ENCODE results near the gene TRAF3. TPM values are rescaled to one million over a fixed set of nuclear protein-coding genes. Genes with fewer than 3 reads are reported as not detected.

Gene TRAF3
- total RNA-seq, 1 donor from 2014 or later, result 32.3 TPM

- no peak overlapping the region for H3K4me3 ChIP-seq (ENCODE audit: low read depth, low read length)
- no peaks in the 10 kb centered on the region for H3K27me3 ChIP-seq (ENCODE audit: control insufficient read depth, insufficient read depth, low read length)
- TF ChIP-seq, protein P1, sequence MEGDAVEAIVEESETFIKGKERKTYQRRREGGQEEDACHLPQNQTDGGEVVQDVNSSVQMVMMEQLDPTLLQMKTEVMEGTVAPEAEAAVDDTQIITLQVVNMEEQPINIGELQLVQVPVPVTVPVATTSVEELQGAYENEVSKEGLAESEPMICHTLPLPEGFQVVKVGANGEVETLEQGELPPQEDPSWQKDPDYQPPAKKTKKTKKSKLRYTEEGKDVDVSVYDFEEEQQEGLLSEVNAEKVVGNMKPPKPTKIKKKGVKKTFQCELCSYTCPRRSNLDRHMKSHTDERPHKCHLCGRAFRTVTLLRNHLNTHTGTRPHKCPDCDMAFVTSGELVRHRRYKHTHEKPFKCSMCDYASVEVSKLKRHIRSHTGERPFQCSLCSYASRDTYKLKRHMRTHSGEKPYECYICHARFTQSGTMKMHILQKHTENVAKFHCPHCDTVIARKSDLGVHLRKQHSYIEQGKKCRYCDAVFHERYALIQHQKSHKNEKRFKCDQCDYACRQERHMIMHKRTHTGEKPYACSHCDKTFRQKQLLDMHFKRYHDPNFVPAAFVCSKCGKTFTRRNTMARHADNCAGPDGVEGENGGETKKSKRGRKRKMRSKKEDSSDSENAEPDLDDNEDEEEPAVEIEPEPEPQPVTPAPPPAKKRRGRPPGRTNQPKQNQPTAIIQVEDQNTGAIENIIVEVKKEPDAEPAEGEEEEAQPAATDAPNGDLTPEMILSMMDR (IDR thresholded peaks at IDR 0.05; ENCODE audit: insufficient read depth, low read length, poor library complexity, severe bottlenecking), result no peak
- no peak for DNase-seq (ENCODE audit: low read depth)
- H3K36me3 ChIP-seq (ENCODE audit: control insufficient read depth, insufficient read depth, low read length), result no peaks in the 10 kb centered on the region
These were observed 136.3 kb downstream of the TRAF3 start for GRCh38 chr14:102913341-102914211.

GRCh38 chr14:102914474-102915291 is 137.4 kb downstream of the TRAF3 start:
- H3K4me3 ChIP-seq (ENCODE audit: low read depth, low read length), result no peak overlapping the region
- no peaks in the 10 kb centered on the region for H3K27me3 ChIP-seq (ENCODE audit: control insufficient read depth, insufficient read depth, low read length)
- DNase-seq (ENCODE audit: low read depth), result no peak
- TF ChIP-seq, protein P1 (IDR thresholded peaks at IDR 0.05; ENCODE audit: insufficient read depth, low read length, poor library complexity, severe bottlenecking), result no peak
- no peaks in the 10 kb centered on the region for H3K36me3 ChIP-seq (ENCODE audit: control insufficient read depth, insufficient read depth, low read length)

GRCh38 chr14:102915292-102916110 is 138.3 kb downstream of the TRAF3 start:
- DNase-seq (ENCODE audit: low read depth), result no peak
- H3K4me3 ChIP-seq (ENCODE audit: low read depth, low read length), result no peak overlapping the region
- no peaks in the 10 kb centered on the region for H3K27me3 ChIP-seq (ENCODE audit: control insufficient read depth, insufficient read depth, low read length)
- H3K36me3 ChIP-seq (ENCODE audit: control insufficient read depth, insufficient read depth, low read length), result no peaks in the 10 kb centered on the region
- TF ChIP-seq, protein P1 (IDR thresholded peaks at IDR 0.05; ENCODE audit: insufficient read depth, low read length, poor library complexity, severe bottlenecking), result no peak

DNA sequence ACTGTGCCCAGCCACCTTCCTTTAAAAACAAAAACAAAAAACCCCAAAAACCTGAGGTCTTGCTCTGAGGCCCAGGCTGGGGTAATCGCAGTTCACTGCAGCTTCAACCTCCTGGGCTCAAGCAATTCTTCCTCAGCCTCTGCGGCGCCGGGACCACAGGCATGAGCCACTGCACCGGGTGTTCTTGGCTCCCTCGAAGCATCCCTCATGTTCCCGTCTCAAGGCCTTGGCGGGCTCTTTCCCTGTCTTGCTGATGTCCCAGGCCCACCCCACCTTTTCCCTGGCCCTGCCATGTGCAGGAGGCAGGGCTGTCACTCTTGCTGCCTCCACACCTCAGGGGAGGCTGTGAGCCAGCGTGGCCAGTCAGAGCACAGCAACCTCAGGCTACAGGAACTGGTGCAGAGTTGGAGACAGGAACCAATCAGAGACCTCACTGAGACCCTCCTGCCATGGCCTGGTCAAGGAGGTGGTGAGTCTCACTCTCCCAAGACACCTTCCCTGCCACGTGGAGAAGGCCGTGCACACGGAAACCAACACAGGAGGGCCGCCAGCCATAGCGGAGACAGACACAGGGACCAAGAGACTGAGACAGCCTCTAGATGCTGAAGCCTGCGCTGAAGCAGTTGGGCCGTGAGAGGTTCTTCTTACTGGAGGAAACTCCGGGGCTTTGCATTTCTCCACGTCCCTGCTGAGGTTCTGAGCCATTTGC is 139.3 kb downstream of the TRAF3 start:
- H3K27me3 ChIP-seq (ENCODE audit: control insufficient read depth, insufficient read depth, low read length), result no peaks in the 10 kb centered on the region
- no peaks in the 10 kb centered on the region for H3K36me3 ChIP-seq (ENCODE audit: control insufficient read depth, insufficient read depth, low read length)
- no peak overlapping the region for H3K4me3 ChIP-seq (ENCODE audit: low read depth, low read length)
- TF ChIP-seq, protein P1 (IDR thresholded peaks at IDR 0.05; ENCODE audit: insufficient read depth, low read length, poor library complexity, severe bottlenecking), result no peak
- no peak for DNase-seq (ENCODE audit: low read depth)

DNA sequence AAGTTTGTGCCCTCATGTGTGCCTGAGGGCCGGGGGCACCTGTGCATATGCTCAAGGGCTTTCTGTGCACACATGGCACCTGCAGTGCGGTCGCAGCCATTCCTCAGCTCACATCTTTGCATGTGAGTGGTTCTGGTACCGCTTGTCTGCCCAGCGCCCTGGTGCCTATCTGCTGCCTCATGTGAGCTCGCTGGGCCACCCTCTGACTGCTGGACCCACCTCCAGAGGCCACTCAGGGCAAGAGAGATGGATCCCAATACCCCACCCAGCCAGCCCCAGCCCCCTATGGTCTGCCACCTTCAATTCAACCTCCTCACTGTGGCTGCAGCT is 139.8 kb downstream of the TRAF3 start:
- Histone ChIP-seq H3K36me3 (ENCODE audit: control insufficient read depth, insufficient read depth, low read length) (no peaks in the 10 kb centered on the region), H3K27me3 (ENCODE audit: control insufficient read depth, insufficient read depth, low read length) (peaks cover 2% of the 10 kb centered on the region), H3K4me3 (ENCODE audit: low read depth, low read length) (no peak overlapping the region)
- TF ChIP-seq, protein P1 (IDR thresholded peaks at IDR 0.05; ENCODE audit: insufficient read depth, low read length, poor library complexity, severe bottlenecking), result no peak
- no peak for DNase-seq (ENCODE audit: low read depth)

Data from kidney epithelial cell (primary cell).